Measurements from ENCODE around the gene ABLIM2. TPM values are rescaled to one million over a fixed set of nuclear protein-coding genes. Genes with fewer than 3 reads are reported as not detected.

Gene ABLIM2
- total and polyA plus RNA-seq, 2 experiments from 2014 or later: 4.9 to 5.8 TPM

GRCh38 chr4:8061145-8061544 lies 97.5 kb downstream of the ABLIM2 start:
- no peak for TF ChIP-seq CTCF (IDR thresholded peaks at IDR 0.05; ENCODE audit: low read depth, low read length)
- no peak for DNase-seq (ENCODE audit: low read depth in 1 of 2, low spot score in 1 of 2)
- Histone ChIP-seq H3K27me3 (no peaks in the 10 kb centered on the region), H3K36me3 (no peaks in the 10 kb centered on the region), H3K27ac (no peak overlapping the region), H3K9me3 (ENCODE audit: low read depth) (no peaks in the 10 kb centered on the region), H3K4me1 (ENCODE audit: low read depth) (no peaks in the 10 kb centered on the region), H3K4me3 (no peak overlapping the region)

GRCh38 chr4:8060632-8061031 lies 98.0 kb downstream of the ABLIM2 start:
- Histone ChIP-seq H3K4me1 (ENCODE audit: low read depth) (no peaks in the 10 kb centered on the region), H3K9me3 (ENCODE audit: low read depth) (no peaks in the 10 kb centered on the region), H3K36me3 (no peaks in the 10 kb centered on the region), H3K4me3 (no peak overlapping the region), H3K27me3 (no peaks in the 10 kb centered on the region), H3K27ac (no peak overlapping the region)
- DNase-seq (ENCODE audit: low read depth in 1 of 2, low spot score in 1 of 2): no peak
- no peak for TF ChIP-seq CTCF (IDR thresholded peaks at IDR 0.05; ENCODE audit: low read depth, low read length)

- TF ChIP-seq CTCF (IDR thresholded peaks at IDR 0.05; ENCODE audit: low read depth, low read length): no peak
- H3K9me3 ChIP-seq (ENCODE audit: low read depth): no peaks in the 10 kb centered on the region
- no peaks in the 10 kb centered on the region for H3K36me3 ChIP-seq
- no peak for DNase-seq (ENCODE audit: low read depth in 1 of 2, low spot score in 1 of 2)
- H3K4me1 ChIP-seq (ENCODE audit: low read depth): no peaks in the 10 kb centered on the region
- H3K27me3 ChIP-seq: no peaks in the 10 kb centered on the region
- no peak overlapping the region for H3K4me3 ChIP-seq
- H3K27ac ChIP-seq: no peak overlapping the region
Observed at GRCh38 chr4:8058031-8058479, 100.6 kb downstream of the ABLIM2 start.

- Histone ChIP-seq H3K36me3 (no peaks in the 10 kb centered on the region), H3K27ac (no peak overlapping the region), H3K4me3 (no peak overlapping the region), H3K9me3 (ENCODE audit: low read depth) (no peaks in the 10 kb centered on the region), H3K27me3 (no peaks in the 10 kb centered on the region), H3K4me1 (ENCODE audit: low read depth) (peaks cover 15% of the 10 kb centered on the region)
- no peak for TF ChIP-seq CTCF (IDR thresholded peaks at IDR 0.05; ENCODE audit: low read depth, low read length)
- no peak for DNase-seq (ENCODE audit: low read depth in 1 of 2, low spot score in 1 of 2)
Observed at GRCh38 chr4:8055206-8055605, 103.4 kb downstream of the ABLIM2 start.

GRCh38 chr4:8053688-8054449 lies 104.7 kb downstream of the ABLIM2 start:
- no peak for TF ChIP-seq CTCF (IDR thresholded peaks at IDR 0.05; ENCODE audit: low read depth, low read length)
- no peak overlapping the region for H3K27ac ChIP-seq
- H3K4me1 ChIP-seq (ENCODE audit: low read depth): peaks cover 24% of the 10 kb centered on the region
- H3K4me3 ChIP-seq: no peak overlapping the region
- no peak for DNase-seq (ENCODE audit: low read depth in 1 of 2, low spot score in 1 of 2)
- no peaks in the 10 kb centered on the region for H3K27me3 ChIP-seq
- H3K9me3 ChIP-seq (ENCODE audit: low read depth): no peaks in the 10 kb centered on the region
- no peaks in the 10 kb centered on the region for H3K36me3 ChIP-seq

Data from cardiac muscle cell (in vitro differentiated cells and primary cell).